Neural cell (in vitro differentiated cells): ENCODE results near the gene CADM4. TPM values are rescaled to one million over a fixed set of nuclear protein-coding genes. Genes with fewer than 3 reads are reported as not detected.

Source experiments
- H2AFZ ChIP-seq: fragments of 200-600, 300-800 bp; sonication (generic), shearing (Covaris generic); 2 replicates; pipeline ENCODE4 v1.6.0; 2014; ENCODE audit warnings: low read depth, mild to moderate bottlenecking, antibody characterized with exemption, low read length, moderate library complexity
- H3F3A ChIP-seq: fragments of 200-600 bp; shearing (Covaris generic); 2 replicates; pipeline ENCODE4 v1.6.1; 2016; ENCODE audit warnings: mild to moderate bottlenecking, moderate library complexity, mixed read lengths, antibody characterized with exemption, low read length; ENCODE audit not compliant: insufficient read depth, poor library complexity, severe bottlenecking
- H3K27ac ChIP-seq: fragments of 200-600, 300-800 bp; sonication (generic), shearing (Covaris generic); 2 replicates; pipeline ENCODE4 v1.5.1; 2014; ENCODE audit warnings: mild to moderate bottlenecking, low read length, moderate library complexity
- H3K27me3 ChIP-seq: fragments of 300-800, 200-600 bp; sonication (generic), shearing (Covaris generic); 2 replicates; pipeline ENCODE4 v1.6.0; 2014; ENCODE audit warnings: mild to moderate bottlenecking, low read depth, low read length, moderate library complexity; ENCODE audit not compliant: insufficient read depth
- H3K36me3 ChIP-seq: fragments of 300-800, 200-600 bp; sonication (generic), shearing (Covaris generic); 2 replicates; pipeline ENCODE4 v1.5.1; 2014; ENCODE audit warnings: mild to moderate bottlenecking, antibody characterized with exemption, low read length, moderate library complexity; ENCODE audit not compliant: insufficient read depth
- H3K4me2 ChIP-seq: fragments of 300-800, 200-600 bp; sonication (generic), shearing (Covaris generic); 2 replicates; pipeline ENCODE4 v1.6.0; 2014; ENCODE audit warnings: mild to moderate bottlenecking, low read length
- H3K4me3 ChIP-seq: fragments of 300-800, 200-600 bp; sonication (generic), shearing (Covaris generic); 2 replicates; pipeline ENCODE4 v1.5.1; 2014; ENCODE audit warnings: mild to moderate bottlenecking, low read length, moderate library complexity
- H3K79me2 ChIP-seq: fragments of 200-600 bp; shearing (Covaris generic); replicated peaks from 2 replicates; pipeline ENCODE4 v1.6.0; 2014; ENCODE audit warnings: mild to moderate bottlenecking, low read length, moderate library complexity; ENCODE audit not compliant: insufficient read depth
- H3K9ac ChIP-seq: fragments of 300-800, 200-600 bp; sonication (generic), shearing (Covaris generic); 2 replicates; pipeline ENCODE4 v1.6.1; 2016; ENCODE audit warnings: mild to moderate bottlenecking, low read length, mixed read lengths
- H3K9me2 ChIP-seq: fragments of 200-600 bp; shearing (Covaris generic); 2 replicates; pipeline ENCODE4 v1.6.1; 2016; ENCODE audit warnings: mild to moderate bottlenecking, low read length, mixed read lengths; ENCODE audit not compliant: insufficient read depth
- H3K9me3 ChIP-seq: fragments of 200-600, 300-800 bp; sonication (generic), shearing (Covaris generic); 2 replicates; pipeline ENCODE4 v1.6.1; 2016; ENCODE audit warnings: mild to moderate bottlenecking, mixed run types, low read length, moderate library complexity, mixed read lengths
- H4K20me1 ChIP-seq: fragments of 200-600 bp; shearing (Covaris generic); 2 replicates; pipeline ENCODE4 v1.6.1; 2016; ENCODE audit warnings: mild to moderate bottlenecking, mixed run types; ENCODE audit not compliant: insufficient read depth
- EP300 ChIP-seq: fragments of 450-650 bp; conservative IDR thresholded peaks from 2 replicates; pipeline ENCODE4 v1.6.1; 2014; ENCODE audit warnings: antibody characterized with exemption, mild to moderate bottlenecking, moderate library complexity; ENCODE audit not compliant: poor library complexity, severe bottlenecking
- EZH2 ChIP-seq: fragments of 200-600, 300-800 bp; shearing (Covaris generic), sonication (generic); IDR thresholded peaks from 2 replicates; pipeline ENCODE4 v1.6.1; 2014; ENCODE audit warnings: antibody characterized with exemption, low read length, borderline replicate concordance, mild to moderate bottlenecking; ENCODE audit not compliant: insufficient read depth, poor library complexity, severe bottlenecking
- MXI1 ChIP-seq: fragments of 450-650 bp; conservative IDR thresholded peaks from 2 replicates; pipeline ENCODE4 v1.6.1; 2014; ENCODE audit warnings: antibody characterized with exemption, mild to moderate bottlenecking; ENCODE audit not compliant: poor library complexity, severe bottlenecking
- POLR2AphosphoS5 ChIP-seq: IDR thresholded peaks from 2 replicates; pipeline ENCODE4 v1.6.1; 2012
- RAD21 ChIP-seq: fragments of 450-650 bp; conservative IDR thresholded peaks from 2 replicates; pipeline ENCODE4 v1.6.1; 2014; ENCODE audit warnings: antibody characterized with exemption, mild to moderate bottlenecking, moderate library complexity
- SMC3 ChIP-seq: fragments of 450-650 bp; conservative IDR thresholded peaks from 2 replicates; pipeline ENCODE4 v1.6.1; 2014; ENCODE audit warnings: antibody characterized with exemption, mild to moderate bottlenecking, moderate library complexity; ENCODE audit not compliant: poor library complexity
- TAF1 ChIP-seq: IDR thresholded peaks from 2 replicates; pipeline ENCODE4 v1.6.1; 2012; ENCODE audit warnings: low read depth
- polyA plus RNA-seq: library from polyadenylated mRNA; depleted of rRNA; stranded (reverse); fragments of >200 nt; gene quantifications from 2 replicates; pipeline ENCODE4 v1.2.3, GENCODE V29; 2014
- TF ChIP-seq, protein P1 (sequence below): IDR thresholded peaks from 2 replicates; pipeline ENCODE4 v1.6.1; 2012; ENCODE audit warnings: borderline replicate concordance
- TF ChIP-seq, protein P2 (sequence below): fragments of 450-650 bp; IDR thresholded peaks from 2 replicates; pipeline ENCODE4 v1.5.1; 2014; ENCODE audit warnings: antibody characterized with exemption, mild to moderate bottlenecking, moderate library complexity; ENCODE audit not compliant: poor library complexity, severe bottlenecking

Gene CADM4
- polyA plus RNA-seq, 1 donor from 2014 or later, result 211 TPM

DNA sequence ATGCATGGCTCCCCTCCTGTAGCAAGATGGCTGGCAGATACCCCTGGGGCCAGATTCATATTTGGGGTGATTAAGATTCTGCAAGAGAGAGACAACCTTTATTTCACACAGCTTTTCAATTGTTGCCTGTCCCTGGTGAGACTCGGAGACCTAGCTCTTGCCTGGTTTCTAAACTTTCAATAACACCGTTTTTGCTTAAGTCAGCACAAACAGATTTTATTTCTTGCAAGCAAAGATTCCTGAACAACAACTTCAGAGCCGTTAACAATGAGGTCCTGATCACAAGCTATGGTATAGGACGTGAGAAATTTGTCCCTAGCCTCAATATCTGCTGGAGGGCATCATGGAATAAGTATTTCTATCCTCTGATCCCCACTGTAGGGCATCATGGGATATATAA lies 2.9 kb upstream of the CADM4 start:
- Histone ChIP-seq H2AFZ (no peak overlapping the region), H3K9me3 (no peaks in the 10 kb centered on the region), H3K36me3 (no peaks in the 10 kb centered on the region), H3K4me3 (no peak overlapping the region), H3K79me2 (peaks cover 27% of the 10 kb centered on the region), H3F3A (no peaks in the 10 kb centered on the region), H3K9me2 (no peaks in the 10 kb centered on the region), H4K20me1 (no peaks in the 10 kb centered on the region), H3K4me2 (no peak overlapping the region), H3K9ac (no peak overlapping the region), H3K27ac (no peak overlapping the region), H3K27me3 (no peaks in the 10 kb centered on the region)
- TF ChIP-seq POLR2AphosphoS5 (no peak), EP300 (no peak), RAD21 (no peak), MXI1 (no peak), TAF1 (no peak), SMC3 (no peak), EZH2 (no peak)
- TF ChIP-seq, protein P1, sequence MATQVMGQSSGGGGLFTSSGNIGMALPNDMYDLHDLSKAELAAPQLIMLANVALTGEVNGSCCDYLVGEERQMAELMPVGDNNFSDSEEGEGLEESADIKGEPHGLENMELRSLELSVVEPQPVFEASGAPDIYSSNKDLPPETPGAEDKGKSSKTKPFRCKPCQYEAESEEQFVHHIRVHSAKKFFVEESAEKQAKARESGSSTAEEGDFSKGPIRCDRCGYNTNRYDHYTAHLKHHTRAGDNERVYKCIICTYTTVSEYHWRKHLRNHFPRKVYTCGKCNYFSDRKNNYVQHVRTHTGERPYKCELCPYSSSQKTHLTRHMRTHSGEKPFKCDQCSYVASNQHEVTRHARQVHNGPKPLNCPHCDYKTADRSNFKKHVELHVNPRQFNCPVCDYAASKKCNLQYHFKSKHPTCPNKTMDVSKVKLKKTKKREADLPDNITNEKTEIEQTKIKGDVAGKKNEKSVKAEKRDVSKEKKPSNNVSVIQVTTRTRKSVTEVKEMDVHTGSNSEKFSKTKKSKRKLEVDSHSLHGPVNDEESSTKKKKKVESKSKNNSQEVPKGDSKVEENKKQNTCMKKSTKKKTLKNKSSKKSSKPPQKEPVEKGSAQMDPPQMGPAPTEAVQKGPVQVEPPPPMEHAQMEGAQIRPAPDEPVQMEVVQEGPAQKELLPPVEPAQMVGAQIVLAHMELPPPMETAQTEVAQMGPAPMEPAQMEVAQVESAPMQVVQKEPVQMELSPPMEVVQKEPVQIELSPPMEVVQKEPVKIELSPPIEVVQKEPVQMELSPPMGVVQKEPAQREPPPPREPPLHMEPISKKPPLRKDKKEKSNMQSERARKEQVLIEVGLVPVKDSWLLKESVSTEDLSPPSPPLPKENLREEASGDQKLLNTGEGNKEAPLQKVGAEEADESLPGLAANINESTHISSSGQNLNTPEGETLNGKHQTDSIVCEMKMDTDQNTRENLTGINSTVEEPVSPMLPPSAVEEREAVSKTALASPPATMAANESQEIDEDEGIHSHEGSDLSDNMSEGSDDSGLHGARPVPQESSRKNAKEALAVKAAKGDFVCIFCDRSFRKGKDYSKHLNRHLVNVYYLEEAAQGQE, result no peak
- TF ChIP-seq, protein P2, sequence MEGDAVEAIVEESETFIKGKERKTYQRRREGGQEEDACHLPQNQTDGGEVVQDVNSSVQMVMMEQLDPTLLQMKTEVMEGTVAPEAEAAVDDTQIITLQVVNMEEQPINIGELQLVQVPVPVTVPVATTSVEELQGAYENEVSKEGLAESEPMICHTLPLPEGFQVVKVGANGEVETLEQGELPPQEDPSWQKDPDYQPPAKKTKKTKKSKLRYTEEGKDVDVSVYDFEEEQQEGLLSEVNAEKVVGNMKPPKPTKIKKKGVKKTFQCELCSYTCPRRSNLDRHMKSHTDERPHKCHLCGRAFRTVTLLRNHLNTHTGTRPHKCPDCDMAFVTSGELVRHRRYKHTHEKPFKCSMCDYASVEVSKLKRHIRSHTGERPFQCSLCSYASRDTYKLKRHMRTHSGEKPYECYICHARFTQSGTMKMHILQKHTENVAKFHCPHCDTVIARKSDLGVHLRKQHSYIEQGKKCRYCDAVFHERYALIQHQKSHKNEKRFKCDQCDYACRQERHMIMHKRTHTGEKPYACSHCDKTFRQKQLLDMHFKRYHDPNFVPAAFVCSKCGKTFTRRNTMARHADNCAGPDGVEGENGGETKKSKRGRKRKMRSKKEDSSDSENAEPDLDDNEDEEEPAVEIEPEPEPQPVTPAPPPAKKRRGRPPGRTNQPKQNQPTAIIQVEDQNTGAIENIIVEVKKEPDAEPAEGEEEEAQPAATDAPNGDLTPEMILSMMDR, result no peak

GRCh38 chr19:43641333-43641732 lies 1.7 kb upstream of the CADM4 start:
- Histone ChIP-seq H3K79me2 (peaks cover 36% of the 10 kb centered on the region), H3K9me3 (no peaks in the 10 kb centered on the region), H3K4me3 (no peak overlapping the region), H3K9me2 (no peaks in the 10 kb centered on the region), H3K27me3 (no peaks in the 10 kb centered on the region), H3K9ac (no peak overlapping the region), H3K36me3 (no peaks in the 10 kb centered on the region), H3F3A (no peaks in the 10 kb centered on the region), H2AFZ (no peak overlapping the region), H4K20me1 (no peaks in the 10 kb centered on the region), H3K27ac (no peak overlapping the region), H3K4me2 (no peak overlapping the region)
- TF ChIP-seq EZH2 (no peak), SMC3 (no peak), POLR2AphosphoS5 (no peak)

DNA sequence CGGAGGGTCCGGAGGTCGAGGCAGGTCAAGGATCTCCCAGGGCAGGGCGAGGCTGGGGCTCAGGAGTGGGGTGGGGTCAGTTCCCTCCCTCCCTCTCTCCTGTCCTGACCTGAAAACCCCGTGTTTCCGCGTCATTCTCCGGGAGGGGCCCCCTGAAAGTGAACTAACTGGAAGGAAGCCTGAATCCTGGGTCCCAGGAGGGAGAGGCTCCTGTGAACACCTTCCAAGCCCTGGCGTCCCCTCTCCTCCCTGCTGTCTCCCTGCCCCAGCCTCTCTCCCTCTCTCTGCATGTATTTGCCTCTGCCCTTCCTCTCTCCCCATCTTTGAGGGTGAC lies 741 bp upstream of the CADM4 start:
- Histone ChIP-seq H3K9me2 (no peaks in the 10 kb centered on the region), H3K79me2 (peaks cover 44% of the 10 kb centered on the region), H3K4me2 (no peak overlapping the region), H3K9ac (peak overlapping the region; percentile 91), H3K9me3 (no peaks in the 10 kb centered on the region), H3K36me3 (no peaks in the 10 kb centered on the region), H2AFZ (peak overlapping the region; percentile 91), H3K27ac (peak overlapping the region; percentile 80), H3K27me3 (no peaks in the 10 kb centered on the region), H4K20me1 (no peaks in the 10 kb centered on the region), H3F3A (no peaks in the 10 kb centered on the region), H3K4me3 (peak overlapping the region; percentile 82)
- TF ChIP-seq EP300 (peak; percentile 3), MXI1 (no peak)
